ENCODE measurements around the gene EEFSEC.

The EEFSEC gene

GRCh38 chr3:128356822-128357221, 203.5 kb downstream of the EEFSEC start:
- FAIRE-seq = no peak

GRCh38 chr3:128357538-128357937, 204.3 kb downstream of the EEFSEC start:
- no peak for FAIRE-seq

GRCh38 chr3:128358156-128358895, 205.0 kb downstream of the EEFSEC start:
- no peak for FAIRE-seq

- FAIRE-seq = no peak
Measured at GRCh38 chr3:128359060-128359664, 205.9 kb downstream of the EEFSEC start.

- FAIRE-seq = no peak
Measured at GRCh38 chr3:128359846-128360642, 206.8 kb downstream of the EEFSEC start.

- FAIRE-seq = no peak
Measured at GRCh38 chr3:128360705-128361271, 207.5 kb downstream of the EEFSEC start.

GRCh38 chr3:128362026-128362965, 209.0 kb downstream of the EEFSEC start:
- FAIRE-seq = no peak

GRCh38 chr3:128364291-128364690, 211.0 kb downstream of the EEFSEC start:
- no peak for FAIRE-seq

GRCh38 chr3:128364808-128365360, 211.6 kb downstream of the EEFSEC start:
- FAIRE-seq = no peak

- FAIRE-seq = no peak
Measured at GRCh38 chr3:128366136-128366535, 212.9 kb downstream of the EEFSEC start.

- no peak for FAIRE-seq
Measured at GRCh38 chr3:128366652-128367051, 213.4 kb downstream of the EEFSEC start.

- no peak for FAIRE-seq
Measured at GRCh38 chr3:128367221-128367620, 213.9 kb downstream of the EEFSEC start.

GRCh38 chr3:128367761-128368160, 214.5 kb downstream of the EEFSEC start:
- no peak for FAIRE-seq

GRCh38 chr3:128368626-128369025, 215.3 kb downstream of the EEFSEC start:
- no peak for FAIRE-seq

GRCh38 chr3:128369121-128369703, 215.9 kb downstream of the EEFSEC start:
- no peak for FAIRE-seq

- FAIRE-seq = no peak
Measured at GRCh38 chr3:128369881-128370642, 216.8 kb downstream of the EEFSEC start.

- FAIRE-seq = no peak
Measured at GRCh38 chr3:128372281-128372680, 219.0 kb downstream of the EEFSEC start.

- FAIRE-seq = no peak
Measured at GRCh38 chr3:128372707-128373533, 219.6 kb downstream of the EEFSEC start.

GRCh38 chr3:128374746-128375445, 221.6 kb downstream of the EEFSEC start:
- FAIRE-seq = no peak
